Stimulated activated CD4-positive, alpha-beta T cell treated with anti-CD3 and anti-CD28 coated beads, Interleukin-12 subunit alpha, Interleukin-12 subunit beta, amount 100 ng/mL, for 24 hours (primary cell): ENCODE results near the gene KLF9.

Experiments
- DNase-seq, 2 experiments: peaks; one replicate each; pipeline ENCODE4 v3.0.0-alpha.2; 2020; ENCODE audit warnings: low read depth in 2 of 2

The KLF9 gene

GRCh38 chr9:70422371-70423043 is 8.1 kb upstream of the KLF9 start:
- DNase-seq = no peak

- no peak for DNase-seq
Observed at GRCh38 chr9:70421272-70422180, 7.1 kb upstream of the KLF9 start.

GRCh38 chr9:70420441-70421271 is 6.2 kb upstream of the KLF9 start:
- peak; percentile 47 to 63 for DNase-seq

GRCh38 chr9:70419556-70420440 is 5.3 kb upstream of the KLF9 start:
- peak; percentile 72 to 83 for DNase-seq

- peak; percentile 52 to 71 for DNase-seq
Observed at GRCh38 chr9:70418822-70419555, 4.5 kb upstream of the KLF9 start.

GRCh38 chr9:70415476-70415875 is 1.0 kb upstream of the KLF9 start:
- no peak for DNase-seq

GRCh38 chr9:70415041-70415440 is 584 bp upstream of the KLF9 start:
- no peak for DNase-seq

GRCh38 chr9:70413464-70413798 is 1.0 kb downstream of the KLF9 start:
- DNase-seq = peak in 1 of 2 experiments; percentile 49

- DNase-seq = no peak
Observed at GRCh38 chr9:70412832-70413463, 1.5 kb downstream of the KLF9 start.

GRCh38 chr9:70411930-70412831 is 2.3 kb downstream of the KLF9 start:
- DNase-seq = peak; percentile 52 to 65

- peak; percentile 24 to 39 for DNase-seq
Observed at GRCh38 chr9:70411121-70411929, 3.1 kb downstream of the KLF9 start.

- no peak for DNase-seq
Observed at GRCh38 chr9:70410368-70410767, 4.1 kb downstream of the KLF9 start.

- no peak for DNase-seq
Observed at GRCh38 chr9:70409800-70410199, 4.7 kb downstream of the KLF9 start.

- DNase-seq = no peak
Observed at GRCh38 chr9:70409280-70409679, 5.2 kb downstream of the KLF9 start.

GRCh38 chr9:70408393-70409040 is 5.9 kb downstream of the KLF9 start:
- no peak for DNase-seq

- no peak for DNase-seq
Observed at GRCh38 chr9:70407081-70407503, 7.4 kb downstream of the KLF9 start.

GRCh38 chr9:70406434-70406862 is 8.0 kb downstream of the KLF9 start:
- DNase-seq = no peak
